ENCODE measurements around the gene NDEL1.
"Not testable (repeated sequence)": the region's sequence is repeated elsewhere in the genome, so short reads cannot be mapped to it uniquely, and the experiment has no call there.

The NDEL1 gene

GRCh38 chr17:8393470-8394231 lies 42.0 kb upstream of the NDEL1 start:
- TF ChIP-seq CTCF (IDR thresholded peaks at IDR 0.05; ENCODE audit: low read depth, low read length): no peak
- no peak for DNase-seq (ENCODE audit: extremely low read depth, low read depth)

- DNase-seq (ENCODE audit: extremely low read depth, low read depth): not testable (repeated sequence)
Observed at GRCh38 chr17:8394497-8394896, 41.2 kb upstream of the NDEL1 start.

GRCh38 chr17:8397636-8398035 lies 38.0 kb upstream of the NDEL1 start, which contains the start of gene RNF222:
TSS of gene RNF222 (minus strand) at chr17:8397827. CDS start at chr17:8393461, 4,366 bp downstream.
- TF ChIP-seq CTCF (IDR thresholded peaks at IDR 0.05; ENCODE audit: low read depth, low read length): no peak

GRCh38 chr17:8398980-8399379 lies 36.7 kb upstream of the NDEL1 start:
- no peak for DNase-seq (ENCODE audit: extremely low read depth, low read depth)
- TF ChIP-seq CTCF (IDR thresholded peaks at IDR 0.05; ENCODE audit: low read depth, low read length): no peak

More at GRCh38 chr17:8397636-8398035, 38.0 kb upstream of the NDEL1 start, which contains the start of gene RNF222:
- DNase-seq (ENCODE audit: extremely low read depth, low read depth): no peak

GRCh38 chr17:8401107-8401506 lies 34.6 kb upstream of the NDEL1 start:
- TF ChIP-seq CTCF (IDR thresholded peaks at IDR 0.05; ENCODE audit: low read depth, low read length): no peak
- DNase-seq (ENCODE audit: extremely low read depth, low read depth): no peak

- no peak for TF ChIP-seq CTCF (IDR thresholded peaks at IDR 0.05; ENCODE audit: low read depth, low read length)
- no peak for DNase-seq (ENCODE audit: extremely low read depth, low read depth)
Observed at GRCh38 chr17:8402921-8403536, 32.7 kb upstream of the NDEL1 start.

GRCh38 chr17:8405499-8406016 lies 30.1 kb upstream of the NDEL1 start:
- DNase-seq (ENCODE audit: extremely low read depth, low read depth): no peak
- TF ChIP-seq CTCF (IDR thresholded peaks at IDR 0.05; ENCODE audit: low read depth, low read length): no peak

All from AG09319 (cell line).